Right lobe of liver (tissue), 6 donors: ENCODE measurements around the gene MCAM. TPM values are rescaled to one million over a fixed set of nuclear protein-coding genes. Genes with fewer than 3 reads are reported as not detected.

Experiments used
- ATAC-seq, 4 donors: fragments of 200-7000 bp; cut with Tn5 transposase; one replicate each; pipeline ENCODE4 v1.9.1; 2020; ENCODE audit warnings: mild to moderate bottlenecking in 4 of 4, moderate library complexity in 4 of 4
- DNase-seq, 3 donors: peaks; one replicate each; pipeline ENCODE4 v3.0.0-alpha.2; 2020
- H3K27ac ChIP-seq, 3 donors: fragments of 200-600 bp; one replicate each; pipeline ENCODE4 v1.8.0; 2022
- H3K27me3 ChIP-seq, 2 donors: fragments of 200-600 bp; one replicate each; pipeline ENCODE4 v1.8.0; 2022
- H3K36me3 ChIP-seq, 4 donors: fragments of 200-600 bp; sonication (generic) in 1 of 4; one replicate each; pipeline versions ENCODE4 v1.5.1 to v1.8.0; 2017 to 2022; ENCODE audit warnings: control low read depth in 1 of 4
- H3K4me1 ChIP-seq, 4 donors: fragments of 200-600 bp; sonication (generic) in 1 of 4; one replicate each; pipeline versions ENCODE4 v1.5.1 to v1.8.0; 2017 to 2022; ENCODE audit warnings: control low read depth in 1 of 4
- H3K4me3 ChIP-seq, 3 donors: fragments of 200-600 bp; one replicate each; pipeline ENCODE4 v1.8.0; 2022
- H3K9me3 ChIP-seq, 4 donors: fragments of 200-600 bp; sonication (generic) in 1 of 4; one replicate each; pipeline versions ENCODE4 v1.5.1 to v1.8.0; 2017 to 2022; ENCODE audit warnings: control low read depth in 1 of 4
- POLR2A ChIP-seq: fragments of 450-650 bp; IDR thresholded peaks from one replicate; pipeline ENCODE4 v1.6.1; 2017; ENCODE audit warnings: antibody characterized with exemption, mild to moderate bottlenecking
- WGBS: methylation state at CpG from one replicate; pipeline ENCODE4 v1.1.6; 2018; ENCODE audit warnings: low coverage, low lambda C conversion rate; ENCODE audit not compliant: insufficient coverage; ENCODE audit errors: missing lambda C conversion rate; 5-methylcytosine and 5-hydroxymethylcytosine counted together
- intact Hi-C, 2 donors: fragments of 100-400 bp; cut with DNase I; formaldehyde crosslinking; loops; one replicate each; pipeline versions ENCODE4 v1.11.2 to v1.14.1; 2022
- total RNA-seq, 6 experiments: library from RNA; depleted of rRNA in 2 of 6; stranded (reverse); fragments of >200 nt in 2 of 6; fragmentation: NEBNext Ultra II Directional in 3 of 6; extraction: Animal tissue kit (Norgen Biotek cat#: 25700) in 3 of 6; gene quantifications; one replicate each; pipeline versions ENCODE4 v1.1.0 to v1.2.4, GENCODE V29; 2016 to 2023
- TF ChIP-seq, protein P1 (sequence below), 4 donors: fragments of 200-600 bp in 3 of 4; fragments of 450-650 bp in 1 of 4; IDR thresholded peaks; one replicate each; pipeline versions ENCODE4 v1.5.1 to v1.8.0; 2016 to 2022; ENCODE audit warnings: antibody characterized with exemption in 4 of 4, mild to moderate bottlenecking in 2 of 4
- donor health status: DM: no; HTN: yes; CAD: no.
- donor health status: DM: no; HTN: no; CAD: no.
- donor health status: DM: no; HTN: no; CAD: no.
- donor health status: DM: no; HTN: yes; CAD: no.
- donor health status: DM: no; HTN: yes; CAD: no.

Gene MCAM
- total RNA-seq, 6 experiments from 2014 or later = 1.8 to 28.7 (median 12.5) TPM

DNA sequence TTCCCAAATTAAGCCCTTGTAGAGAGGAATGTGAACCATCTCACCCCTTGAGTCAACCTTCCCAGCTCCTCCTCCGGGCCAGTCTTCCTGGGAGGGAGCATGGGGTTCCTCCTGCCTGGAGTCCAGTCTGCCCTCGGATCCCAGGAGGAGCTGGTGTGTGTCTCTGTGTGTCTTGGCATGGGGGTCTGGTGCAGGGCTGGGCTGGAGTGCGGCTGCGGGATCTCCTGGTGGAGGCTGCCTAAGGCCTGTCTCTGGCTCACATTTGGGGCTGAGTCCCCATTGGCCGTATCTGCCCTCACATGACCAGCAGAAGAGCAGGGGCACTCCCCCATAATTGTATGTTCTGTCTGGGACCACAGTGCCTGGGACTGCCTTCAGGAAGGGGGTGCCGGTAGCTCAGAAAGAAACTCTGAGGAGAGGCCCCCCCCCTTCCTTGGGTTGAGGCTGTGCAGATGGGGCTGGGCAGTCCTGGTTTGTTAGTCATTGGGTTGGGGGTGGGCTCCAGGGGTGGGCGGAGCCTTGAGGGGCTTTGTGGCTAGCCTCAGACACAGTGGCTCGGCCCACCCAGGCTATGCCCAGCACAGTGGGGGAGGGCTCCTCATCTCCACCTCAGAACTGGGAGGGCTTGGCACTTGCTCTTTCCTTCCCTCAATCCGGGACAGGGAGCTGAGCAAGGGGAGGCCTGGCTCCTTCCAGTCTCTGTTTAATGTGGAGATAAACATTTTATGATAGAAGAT, 20.8 kb upstream of the MCAM start:
- Histone ChIP-seq H3K9me3 (no peaks in the 10 kb centered on the region), H3K4me3 (no peak overlapping the region), H3K4me1 (peaks cover 0 to 28% (median 12%) of the 10 kb centered on the region in 4 donors), H3K36me3 (no peaks in the 10 kb centered on the region), H3K27ac (no peak overlapping the region), H3K27me3 (no peaks in the 10 kb centered on the region)
- DNase-seq = peak in 2 of 3 donors; percentile 39 to 44
- WGBS = 58% methylated on average over 2 of the region's 9 CpGs
- TF ChIP-seq, protein P1, sequence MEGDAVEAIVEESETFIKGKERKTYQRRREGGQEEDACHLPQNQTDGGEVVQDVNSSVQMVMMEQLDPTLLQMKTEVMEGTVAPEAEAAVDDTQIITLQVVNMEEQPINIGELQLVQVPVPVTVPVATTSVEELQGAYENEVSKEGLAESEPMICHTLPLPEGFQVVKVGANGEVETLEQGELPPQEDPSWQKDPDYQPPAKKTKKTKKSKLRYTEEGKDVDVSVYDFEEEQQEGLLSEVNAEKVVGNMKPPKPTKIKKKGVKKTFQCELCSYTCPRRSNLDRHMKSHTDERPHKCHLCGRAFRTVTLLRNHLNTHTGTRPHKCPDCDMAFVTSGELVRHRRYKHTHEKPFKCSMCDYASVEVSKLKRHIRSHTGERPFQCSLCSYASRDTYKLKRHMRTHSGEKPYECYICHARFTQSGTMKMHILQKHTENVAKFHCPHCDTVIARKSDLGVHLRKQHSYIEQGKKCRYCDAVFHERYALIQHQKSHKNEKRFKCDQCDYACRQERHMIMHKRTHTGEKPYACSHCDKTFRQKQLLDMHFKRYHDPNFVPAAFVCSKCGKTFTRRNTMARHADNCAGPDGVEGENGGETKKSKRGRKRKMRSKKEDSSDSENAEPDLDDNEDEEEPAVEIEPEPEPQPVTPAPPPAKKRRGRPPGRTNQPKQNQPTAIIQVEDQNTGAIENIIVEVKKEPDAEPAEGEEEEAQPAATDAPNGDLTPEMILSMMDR (IDR thresholded peaks at IDR 0.05) = no peak
- TF ChIP-seq POLR2A = no peak
- intact Hi-C loops = no loop called here
- no peak for ATAC-seq

DNA sequence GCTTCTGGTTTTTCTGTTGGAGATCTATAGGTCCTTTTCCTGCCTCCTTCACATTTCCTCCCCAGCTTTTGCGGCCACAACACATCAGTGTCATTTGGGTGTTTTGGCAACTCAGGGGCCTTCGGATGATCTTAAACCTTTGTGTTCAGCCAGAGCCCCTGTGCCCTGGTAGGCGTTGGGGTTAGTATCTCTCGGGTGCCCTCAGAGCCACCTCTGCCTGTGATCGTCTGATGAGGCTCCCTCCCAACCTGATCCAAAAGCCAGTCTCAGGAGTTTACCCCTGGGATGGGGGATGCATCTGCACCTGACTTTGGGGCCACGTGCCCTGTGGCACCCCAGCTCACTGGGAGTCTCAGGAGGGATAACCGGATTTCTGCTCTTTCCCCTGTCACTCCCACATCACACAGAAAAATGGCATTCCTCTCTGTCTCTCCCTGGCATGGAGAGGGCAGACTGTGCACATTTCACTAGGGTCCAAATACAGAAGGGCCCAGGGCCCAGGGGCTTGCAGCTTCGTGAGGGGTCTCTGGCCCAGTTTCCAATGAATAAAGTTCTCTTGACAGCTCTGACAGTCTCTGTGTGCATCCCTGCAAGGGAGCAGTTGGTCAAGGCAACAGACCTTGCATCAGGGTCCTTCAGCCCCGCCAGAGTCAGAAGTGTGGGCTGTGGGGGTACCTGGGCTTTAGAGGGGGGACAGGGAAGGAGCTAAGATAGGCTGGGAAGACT, 20.0 kb upstream of the MCAM start:
- H3K4me3 ChIP-seq = no peak overlapping the region
- ATAC-seq = no peak
- H3K36me3 ChIP-seq = no peaks in the 10 kb centered on the region
- DNase-seq = peak in 2 of 3 donors; percentile 32 to 39
- intact Hi-C loops = no loop called here
- H3K4me1 ChIP-seq = peaks cover 0 to 28% (median 12%) of the 10 kb centered on the region in 4 donors
- no peak overlapping the region for H3K27ac ChIP-seq
- no peaks in the 10 kb centered on the region for H3K9me3 ChIP-seq
- no peaks in the 10 kb centered on the region for H3K27me3 ChIP-seq
- WGBS = 88% methylated on average over 5 of the region's 9 CpGs
- TF ChIP-seq, protein P1 (IDR thresholded peaks at IDR 0.05) = no peak
- no peak for TF ChIP-seq POLR2A

DNA sequence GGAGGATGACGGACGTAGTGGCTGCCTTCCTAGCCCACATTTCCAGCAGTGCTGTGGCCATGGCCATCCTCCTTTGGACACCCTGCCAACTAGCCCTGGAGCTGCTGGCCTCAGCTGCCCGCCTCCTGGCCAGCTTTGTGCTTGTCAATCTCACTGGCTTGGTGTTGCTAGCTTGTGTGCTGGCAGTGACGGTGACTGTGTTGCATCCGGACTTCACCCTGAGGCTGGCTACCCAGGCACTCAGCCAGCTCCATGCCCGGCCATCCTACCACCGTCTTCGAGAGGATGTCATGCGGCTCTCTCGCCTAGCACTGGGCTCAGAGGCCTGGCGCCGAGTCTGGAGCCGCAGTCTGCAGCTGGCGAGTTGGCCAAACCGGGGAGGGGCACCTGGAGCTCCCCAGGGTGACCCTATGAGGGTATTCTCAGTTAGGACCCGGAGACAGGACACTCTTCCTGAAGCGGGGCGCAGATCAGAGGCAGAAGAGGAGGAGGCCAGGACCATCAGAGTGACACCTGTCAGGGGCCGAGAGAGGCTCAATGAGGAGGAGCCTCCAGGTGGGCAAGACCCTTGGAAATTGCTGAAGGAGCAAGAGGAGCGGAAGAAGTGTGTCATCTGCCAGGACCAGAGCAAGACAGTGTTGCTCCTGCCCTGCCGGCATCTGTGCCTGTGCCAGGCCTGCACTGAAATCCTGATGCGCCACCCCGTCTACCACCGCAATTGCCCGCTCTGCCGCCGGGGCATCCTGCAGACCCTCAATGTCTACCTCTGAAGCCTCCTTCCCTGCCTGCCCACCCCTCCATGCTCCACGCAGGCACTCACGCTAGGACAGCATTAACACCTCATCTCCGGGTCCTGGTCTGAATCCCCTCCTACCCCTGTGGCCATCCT, 19.0 kb upstream of the MCAM start:
- Histone ChIP-seq H3K4me1 (peaks cover 0 to 28% (median 12%) of the 10 kb centered on the region in 4 donors), H3K36me3 (no peaks in the 10 kb centered on the region), H3K9me3 (no peaks in the 10 kb centered on the region), H3K27me3 (no peaks in the 10 kb centered on the region), H3K27ac (peak overlapping the region in 1 of 3 donors; percentile 88), H3K4me3 (peak overlapping the region in 2 of 3 donors; percentile 65 to 87)
- peak; percentile 88 to 96 (median 95) for DNase-seq
- intact Hi-C loops = no loop called here
- peak; percentile 63 to 75 (median 70) for ATAC-seq
- WGBS = 84% methylated on average over 5 of the region's 30 CpGs
- TF ChIP-seq, protein P1 (IDR thresholded peaks at IDR 0.05) = no peak
- TF ChIP-seq POLR2A = peak; percentile 40

DNA sequence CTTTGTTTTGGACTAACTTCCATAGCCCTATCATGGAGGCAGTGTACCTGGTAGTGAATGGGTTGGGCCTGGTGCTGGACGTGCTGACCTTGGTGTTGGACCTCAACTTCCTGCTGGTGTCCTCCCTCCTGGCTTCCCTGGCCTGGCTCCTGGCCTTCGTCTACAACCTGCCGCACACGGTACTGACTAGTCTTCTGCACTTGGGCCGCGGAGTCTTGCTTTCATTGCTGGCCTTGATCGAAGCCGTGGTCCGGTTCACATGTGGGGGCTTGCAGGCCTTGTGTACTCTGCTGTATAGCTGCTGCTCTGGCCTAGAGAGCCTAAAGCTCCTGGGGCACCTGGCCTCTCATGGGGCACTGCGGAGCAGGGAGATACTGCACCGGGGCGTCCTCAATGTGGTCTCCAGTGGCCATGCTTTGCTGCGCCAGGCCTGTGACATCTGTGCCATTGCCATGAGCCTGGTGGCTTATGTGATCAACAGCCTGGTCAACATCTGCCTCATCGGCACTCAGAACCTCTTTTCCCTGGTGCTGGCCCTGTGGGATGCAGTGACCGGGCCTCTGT, 18.2 kb upstream of the MCAM start:
- peak in 2 of 3 donors; percentile 51 to 56 for DNase-seq
- no peaks in the 10 kb centered on the region for H3K27me3 ChIP-seq
- intact Hi-C loops = no loop called here
- ATAC-seq = no peak
- H3K9me3 ChIP-seq = no peaks in the 10 kb centered on the region
- no peaks in the 10 kb centered on the region for H3K36me3 ChIP-seq
- 0% methylated on average over 3 of the region's 15 CpGs for WGBS
- peaks cover 0 to 28% (median 11%) of the 10 kb centered on the region in 4 donors for H3K4me1 ChIP-seq
- H3K4me3 ChIP-seq = peak overlapping the region; percentile 65 to 87 (median 74)
- peak overlapping the region in 2 of 3 donors; percentile 59 to 88 for H3K27ac ChIP-seq
- no peak for TF ChIP-seq POLR2A
- TF ChIP-seq, protein P1 (IDR thresholded peaks at IDR 0.05) = no peak
